ENCODE data around the gene TPO.
"Not testable (repeated sequence)": the region's sequence is repeated elsewhere in the genome, so short reads cannot be mapped to it uniquely, and the experiment has no call there.

Gene TPO

GRCh38 chr2:1484131-1484884, 71.0 kb downstream of the TPO start:
- DNase-seq (ENCODE audit: low read depth), result no peak

DNA sequence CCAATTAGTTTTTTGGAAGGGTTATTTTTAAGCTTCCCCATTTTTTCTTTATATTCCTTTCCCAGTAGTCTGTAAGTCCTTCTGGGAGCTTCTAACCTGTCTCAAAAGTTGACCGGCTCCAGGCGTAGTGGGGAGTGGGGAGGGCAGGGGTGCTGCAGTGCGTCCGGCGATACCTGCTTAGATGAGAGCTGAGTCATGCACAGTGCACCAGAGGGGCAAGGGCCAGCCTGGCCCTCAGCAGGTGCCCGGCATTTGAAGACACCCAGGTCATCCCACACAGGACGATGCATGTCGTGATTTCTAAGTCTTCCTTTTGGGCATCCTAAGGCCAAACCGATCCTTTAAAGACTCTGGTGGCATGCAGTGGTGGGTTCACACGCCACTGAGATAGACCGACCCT, 73.4 kb downstream of the TPO start:
- DNase-seq (ENCODE audit: low read depth), result no peak

DNA sequence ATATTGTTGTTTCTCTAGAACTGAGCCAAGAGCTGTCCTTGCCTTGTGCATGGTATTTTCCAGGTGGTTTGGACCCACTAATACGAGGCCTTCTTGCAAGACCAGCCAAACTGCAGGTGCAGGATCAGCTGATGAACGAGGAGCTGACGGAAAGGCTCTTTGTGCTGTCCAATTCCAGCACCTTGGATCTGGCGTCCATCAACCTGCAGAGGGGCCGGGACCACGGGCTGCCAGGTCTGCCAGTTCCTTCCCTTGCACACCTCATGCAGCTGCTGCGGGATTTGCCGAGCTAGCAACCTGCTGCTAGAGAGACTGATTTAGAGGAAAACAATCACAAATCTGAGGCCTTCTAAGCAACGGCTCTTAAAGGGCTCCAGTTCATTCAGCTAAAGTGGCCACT, 74.5 kb downstream of the TPO start:
- DNase-seq (ENCODE audit: low read depth), result no peak

DNA sequence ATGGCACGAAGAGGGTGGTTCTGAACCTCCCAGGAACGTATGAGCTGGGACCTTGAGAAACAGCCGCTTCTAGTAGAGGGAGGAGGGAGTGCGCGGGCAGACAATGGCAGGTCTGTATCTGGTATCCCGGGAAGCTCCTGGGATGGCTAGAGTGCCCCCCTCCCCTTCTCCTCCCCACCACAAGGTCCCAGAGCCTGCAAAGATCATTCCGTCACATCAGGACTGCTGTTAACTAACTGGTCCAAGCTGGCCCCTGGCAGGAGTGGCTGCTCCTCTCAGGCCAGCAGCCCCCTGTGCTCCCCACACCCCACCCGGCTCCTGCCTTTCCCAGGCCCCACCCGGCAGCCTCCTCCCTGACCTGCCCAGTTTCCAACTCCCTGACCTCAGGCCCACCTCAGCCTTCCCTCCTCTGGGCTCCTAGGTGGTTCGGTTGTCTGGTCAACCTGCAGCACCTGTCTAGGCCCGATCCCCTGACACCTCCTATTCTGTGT, 75.0 kb downstream of the TPO start:
- DNase-seq (ENCODE audit: low read depth), result no peak

DNA sequence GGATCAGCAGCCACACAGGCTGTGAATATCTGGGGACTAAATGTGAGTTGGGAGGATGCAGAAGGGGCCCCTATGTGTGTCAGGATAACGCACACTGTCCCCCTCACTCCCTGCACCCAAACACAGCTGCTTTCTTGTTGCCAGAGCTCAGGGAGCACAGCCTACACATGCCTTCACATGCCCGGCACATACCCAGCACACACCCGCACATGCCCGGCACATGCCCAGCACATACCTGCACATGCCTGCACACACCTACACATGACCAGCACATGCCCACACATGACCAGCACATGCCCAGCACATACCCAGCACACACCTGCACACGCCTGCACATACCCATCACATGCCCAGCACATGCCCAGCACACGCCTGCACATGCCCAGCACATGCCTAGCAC, 75.6 kb downstream of the TPO start:
- no peak for DNase-seq (ENCODE audit: low read depth)

DNA sequence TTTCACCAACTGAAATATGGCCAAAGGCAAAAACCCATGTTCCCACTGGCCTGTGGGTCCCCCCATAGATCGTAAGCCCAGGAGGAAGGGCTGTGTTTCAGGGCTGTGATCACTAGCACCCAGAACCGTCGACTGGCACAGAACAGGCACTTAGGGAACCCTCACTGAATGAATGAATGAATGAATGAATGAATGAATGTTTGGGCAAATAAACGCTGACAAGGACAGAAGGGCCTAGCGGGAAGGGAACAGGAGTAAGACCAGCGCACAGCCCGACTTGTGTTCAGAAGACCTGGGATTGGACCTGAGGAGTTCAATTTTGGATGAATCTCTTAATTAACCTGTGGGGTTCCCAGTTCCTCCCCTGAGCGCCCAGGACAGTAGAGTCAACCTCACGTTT, 76.2 kb downstream of the TPO start:
- no peak for DNase-seq (ENCODE audit: low read depth)

GRCh38 chr2:1490381-1490780, 77.1 kb downstream of the TPO start:
- DNase-seq (ENCODE audit: low read depth), result not testable (repeated sequence)

GRCh38 chr2:1491751-1492150, 78.5 kb downstream of the TPO start:
- DNase-seq (ENCODE audit: low read depth), result no peak

DNA sequence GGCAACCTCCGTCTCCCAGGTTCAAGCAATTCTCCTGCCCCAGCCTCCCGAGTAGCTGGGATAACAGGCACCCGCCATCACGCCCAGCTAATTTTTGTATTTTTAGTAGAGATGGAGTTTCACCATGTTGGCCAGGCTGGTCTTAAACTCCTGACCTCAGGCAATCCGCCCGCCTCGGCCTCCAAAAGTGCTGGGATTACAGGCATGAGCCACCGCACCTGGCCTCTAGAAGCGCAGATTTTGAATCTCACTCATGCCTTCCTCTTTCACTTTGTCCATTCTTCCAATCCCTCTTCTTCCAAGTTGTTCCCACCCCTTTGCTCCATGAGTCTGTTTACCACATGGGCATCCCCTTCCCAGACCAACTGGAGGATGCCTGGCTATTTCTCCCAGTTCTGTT, 79.0 kb downstream of the TPO start:
- not testable (repeated sequence) for DNase-seq (ENCODE audit: low read depth)

GRCh38 chr2:1492711-1493430, 79.6 kb downstream of the TPO start:
- DNase-seq (ENCODE audit: low read depth), result no peak

DNA sequence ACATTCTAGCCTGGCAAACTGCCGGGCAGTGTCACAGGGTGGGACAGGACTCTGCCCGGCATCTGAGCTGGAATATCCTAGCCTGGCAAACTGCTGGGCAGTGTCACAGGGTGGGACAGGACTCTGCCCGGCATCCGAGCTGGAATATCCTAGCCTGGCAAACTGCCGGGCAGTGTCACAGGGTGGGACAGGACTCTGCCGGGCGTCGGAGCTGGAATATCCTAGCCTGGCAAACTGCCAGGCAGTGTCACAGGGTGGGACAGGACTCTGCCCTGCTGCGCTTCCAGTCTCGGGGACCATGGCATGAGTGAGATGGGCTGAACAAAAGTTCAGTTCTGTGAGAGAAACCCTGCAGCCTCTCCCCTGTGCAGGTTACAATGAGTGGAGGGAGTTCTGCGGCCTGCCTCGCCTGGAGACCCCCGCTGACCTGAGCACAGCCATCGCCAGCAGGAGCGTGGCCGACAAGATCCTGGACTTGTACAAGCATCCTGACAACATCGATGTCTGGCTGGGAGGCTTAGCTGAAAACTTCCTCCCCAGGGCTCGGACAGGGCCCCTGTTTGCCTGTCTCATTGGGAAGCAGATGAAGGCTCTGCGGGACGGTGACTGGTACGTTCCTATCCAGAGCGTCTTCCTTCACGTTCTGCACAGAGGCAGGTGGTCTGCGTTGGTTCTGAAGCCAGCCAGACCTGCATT, 80.3 kb downstream of the TPO start:
- DNase-seq (ENCODE audit: low read depth), result no peak

GRCh38 chr2:1494257-1494656, 81.0 kb downstream of the TPO start:
- DNase-seq (ENCODE audit: low read depth), result no peak

- DNase-seq (ENCODE audit: low read depth), result no peak
Observed at GRCh38 chr2:1494906-1495305, 81.6 kb downstream of the TPO start.

DNA sequence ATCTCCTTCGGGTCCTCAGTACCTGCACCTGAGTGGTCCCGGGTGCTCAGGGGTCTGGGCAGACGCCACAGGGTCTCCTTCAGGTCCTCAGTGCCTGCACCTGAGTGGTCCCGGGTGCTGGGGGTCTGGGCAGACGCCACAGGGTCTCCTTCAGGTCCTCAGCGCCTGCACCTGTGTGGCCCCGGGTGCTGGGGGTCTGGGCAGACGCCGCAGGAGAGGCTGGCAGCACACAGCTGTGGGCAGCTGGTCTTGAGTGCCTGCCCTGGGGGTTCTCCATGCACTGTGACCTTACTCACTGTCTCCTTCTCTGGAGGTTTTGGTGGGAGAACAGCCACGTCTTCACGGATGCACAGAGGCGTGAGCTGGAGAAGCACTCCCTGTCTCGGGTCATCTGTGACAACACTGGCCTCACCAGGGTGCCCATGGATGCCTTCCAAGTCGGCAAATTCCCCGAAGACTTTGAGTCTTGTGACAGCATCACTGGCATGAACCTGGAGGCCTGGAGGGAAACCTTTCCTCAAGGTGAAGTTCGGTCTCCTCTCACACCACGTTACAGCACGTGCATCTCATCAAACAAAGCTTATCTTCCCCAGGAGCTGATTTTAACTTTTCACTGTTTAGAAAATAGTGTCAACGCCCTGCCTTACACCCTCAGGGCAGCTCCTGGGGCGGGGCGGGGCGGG, 82.6 kb downstream of the TPO start:
- DNase-seq (ENCODE audit: low read depth), result no peak

- no peak for DNase-seq (ENCODE audit: low read depth)
Observed at GRCh38 chr2:1496359-1496821, 83.1 kb downstream of the TPO start.

GRCh38 chr2:1497122-1497611, 83.9 kb downstream of the TPO start:
- no peak for DNase-seq (ENCODE audit: low read depth)

DNA sequence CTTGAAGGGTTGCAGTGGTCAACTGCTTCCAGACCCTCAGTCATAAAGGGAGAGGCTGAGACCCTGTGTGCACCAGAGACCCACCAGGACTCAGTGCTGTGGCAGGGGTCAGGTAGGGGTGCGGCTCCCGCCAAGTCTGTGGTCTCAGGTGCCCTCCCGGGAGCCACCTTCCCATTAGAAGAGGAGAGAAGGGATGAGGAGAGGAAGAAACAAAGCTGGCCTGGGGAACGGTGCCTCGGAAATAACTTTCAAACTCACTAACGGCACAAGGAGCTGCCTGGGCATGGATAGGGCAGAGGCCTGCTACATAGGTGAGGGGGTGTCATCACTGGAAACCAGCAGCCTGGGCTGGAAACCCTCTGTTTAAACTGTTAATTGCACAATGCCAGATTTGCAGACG, 84.9 kb downstream of the TPO start:
- no peak for DNase-seq (ENCODE audit: low read depth)

DNA sequence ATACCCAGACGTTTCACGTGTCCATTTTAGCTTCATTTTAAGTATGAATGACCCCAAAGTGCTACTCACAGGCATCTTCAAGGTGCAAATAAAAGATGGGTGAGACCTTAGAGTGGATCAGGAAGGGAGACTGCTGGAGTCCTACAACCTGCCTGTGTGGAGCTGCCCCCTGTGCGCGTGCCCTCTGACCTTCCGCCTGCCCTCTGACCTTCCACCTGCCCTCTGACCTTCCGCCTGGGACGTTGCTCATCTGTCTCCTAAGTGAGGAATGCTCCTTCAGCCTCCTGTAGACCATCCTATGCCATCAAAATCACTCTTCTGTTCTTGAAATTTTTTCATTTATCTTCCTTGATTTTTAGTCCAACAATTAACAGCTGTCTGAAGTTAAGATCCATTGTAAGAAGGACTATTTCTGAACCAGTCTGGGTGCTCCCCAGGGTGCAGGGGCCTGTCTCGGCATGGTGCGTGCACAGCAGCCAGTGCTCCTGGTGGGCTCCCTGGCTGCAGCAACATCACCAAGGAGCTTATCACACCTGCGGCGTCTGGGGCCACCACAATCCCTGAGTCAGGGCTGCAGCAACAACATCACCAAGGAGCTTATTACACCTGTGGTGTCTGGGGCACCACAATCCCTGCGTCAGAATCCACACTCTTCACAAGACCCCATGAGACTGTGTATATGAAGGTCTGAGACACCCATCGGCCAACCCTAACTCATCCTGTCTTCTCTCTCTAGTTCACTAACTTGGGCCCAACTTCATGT, 86.0 kb downstream of the TPO start:
- DNase-seq (ENCODE audit: low read depth), result no peak

GRCh38 chr2:1501038-1501851, 88.0 kb downstream of the TPO start:
- DNase-seq (ENCODE audit: low read depth), result no peak

- no peak for DNase-seq (ENCODE audit: low read depth)
Observed at GRCh38 chr2:1501991-1502390, 88.7 kb downstream of the TPO start.
